K562 (cell line): ENCODE results near the gene C10orf90. TPM values are rescaled to one million over a fixed set of nuclear protein-coding genes. Genes with fewer than 3 reads are reported as not detected.

Experiments used
- ATAC-seq: fragments of 200-7000 bp; cut with Tn5 transposase; 3 replicates; pipeline ENCODE4 v1.9.1; 2020; ENCODE audit warnings: moderate library complexity
- BruUV-seq: library from RNA; stranded (reverse); fragments of 400-500 nt; replicated peaks from 2 replicates; lab custom pipeline; 2021; lab: Mats Ljungman, UMichigan
- CTCF ChIA-PET: fragments of 300-600 bp; formaldehyde crosslinking; extraction: SDS; loops from one replicate; lab custom pipeline; 2021; ENCODE audit warnings: low intra/inter-chr PET ratio; lab: Yijun Ruan, JAX
- POLR2A ChIA-PET: fragments of 300-600, 350-650 bp; sonication (Branson Sonifier 250); formaldehyde crosslinking; extraction: SDS; loops from one replicate; lab custom pipeline; 2021; ENCODE audit warnings: antibody characterized with exemption, inconsistent platforms; lab: Yijun Ruan, JAX
- DNase-seq, 4 experiments: peaks; one replicate each; pipeline versions ENCODE4 v3.0.0 to v3.0.0-alpha.2; 2011 to 2018; ENCODE audit warnings: low spot score in 3 of 4, mixed read lengths in 3 of 4; ENCODE audit errors: extremely low read depth in 1 of 4
- FAIRE-seq: peaks from 2 replicates; lab custom pipeline; 2011; peaks lifted over from hg19 to GRCh38; lab: Jason Lieb, UNC
- H2AFZ ChIP-seq: 2 replicates; pipeline ENCODE4 v1.6.0; 2011; ENCODE audit warnings: low read depth, low read length, control low read depth, inconsistent platforms
- H3K27ac ChIP-seq: fragments of 200-600 bp; 3 replicates; pipeline ENCODE4 v1.8.0; 2011; ENCODE audit warnings: low read depth, mild to moderate bottlenecking, control low read depth, inconsistent platforms, low read length, moderate library complexity, mixed read lengths; ENCODE audit errors: extremely low read depth
- H3K27me3 ChIP-seq, 2 experiments: fragments of 300-600 bp in 1 of 2; 2 replicates in 1 of 2; 3 replicates in 1 of 2; pipeline versions ENCODE4 v1.6.0 to v1.8.0; 2011; ENCODE audit warnings: inconsistent platforms in 2 of 2, low read length in 2 of 2, mild to moderate bottlenecking in 1 of 2, mixed read lengths in 1 of 2, moderate library complexity in 1 of 2; ENCODE audit not compliant: control insufficient read depth in 2 of 2, insufficient read depth in 2 of 2
- H3K36me3 ChIP-seq: fragments of 300-600 bp; 3 replicates; pipeline ENCODE4 v1.8.0; 2011; ENCODE audit warnings: mild to moderate bottlenecking, low read length, inconsistent platforms; ENCODE audit not compliant: control insufficient read depth, insufficient read depth
- H3K4me1 ChIP-seq, 2 experiments: fragments of 200-600 bp in 1 of 2; replicated peaks in 1 of 2; 2 replicates in 1 of 2; 3 replicates in 1 of 2; pipeline versions ENCODE4 v1.5.1 to v1.8.0; 2011; ENCODE audit warnings: inconsistent platforms in 2 of 2, low read length in 2 of 2, mild to moderate bottlenecking in 1 of 2, mixed read lengths in 1 of 2, moderate library complexity in 1 of 2; ENCODE audit not compliant: control insufficient read depth in 2 of 2, insufficient read depth in 2 of 2
- H3K4me2 ChIP-seq: 2 replicates; pipeline ENCODE4 v1.6.1; 2011; ENCODE audit warnings: low read length, control low read depth, inconsistent platforms, mixed read lengths; ENCODE audit not compliant: insufficient read depth
- H3K4me3 ChIP-seq: fragments of 200-600 bp; sonication (generic), shearing (Covaris generic); 2 replicates; pipeline ENCODE4 v1.5.1; 2016; ENCODE audit warnings: control low read depth, inconsistent platforms
- H3K79me2 ChIP-seq: fragments of 200-600 bp; 3 replicates; pipeline ENCODE4 v1.8.0; 2011; ENCODE audit warnings: low read length, inconsistent platforms; ENCODE audit not compliant: control insufficient read depth, insufficient read depth
- H3K9ac ChIP-seq, 2 experiments: 2 replicates each; pipeline versions ENCODE4 v1.6.0 to v1.6.1; 2011; ENCODE audit warnings: low read depth in 2 of 2, low read length in 2 of 2, control low read depth in 1 of 2, inconsistent platforms in 1 of 2, mild to moderate bottlenecking in 1 of 2, mixed read lengths in 1 of 2; ENCODE audit not compliant: insufficient read depth in 1 of 2
- H3K9me1 ChIP-seq: one replicate; pipeline ENCODE4 v1.6.0; 2011; ENCODE audit warnings: inconsistent platforms, mild to moderate bottlenecking, low read length, moderate library complexity; ENCODE audit not compliant: control insufficient read depth, insufficient read depth
- H3K9me3 ChIP-seq: replicated peaks from 2 replicates; pipeline ENCODE4 v1.5.1; 2011; ENCODE audit warnings: low read depth, low read length, inconsistent platforms; ENCODE audit not compliant: control insufficient read depth, insufficient read depth
- H4K20me1 ChIP-seq: replicated peaks from 2 replicates; pipeline ENCODE4 v1.6.1; 2011; ENCODE audit warnings: low read length, inconsistent platforms, mixed read lengths; ENCODE audit not compliant: control insufficient read depth, insufficient read depth
- ATF6 ChIP-seq: sonication (generic); formaldehyde crosslinking; IDR thresholded peaks from 2 replicates; pipeline ENCODE4 v1.4.0; 2020; ENCODE audit warnings: mild to moderate bottlenecking, missing genetic modification reagents
- CHCHD3 ChIP-seq: fragments of 250-450 bp; sonication (Bioruptor Pico); IDR thresholded peaks from 2 replicates; pipeline ENCODE4 v2.1.2; 2022; ENCODE audit warnings: mild to moderate bottlenecking
- E2F1 ChIP-seq: sonication (generic); formaldehyde crosslinking; IDR thresholded peaks from 2 replicates; pipeline ENCODE4 v1.8.1; 2023; ENCODE audit warnings: mild to moderate bottlenecking, missing genetic modification reagents, moderate library complexity
- KDM5B ChIP-seq: fragments of 200-600 bp; sonication (generic); IDR thresholded peaks from 2 replicates; pipeline ENCODE4 v1.6.1; 2012; ENCODE audit warnings: low read depth, mild to moderate bottlenecking, moderate library complexity, low read length, control low read depth, inconsistent platforms; ENCODE audit not compliant: insufficient replicate concordance
- MTA3 ChIP-seq: fragments of 450-650 bp; formaldehyde crosslinking; IDR thresholded peaks from 2 replicates; pipeline ENCODE4 v1.6.1; 2017; ENCODE audit warnings: mild to moderate bottlenecking, borderline replicate concordance
- NFE2 ChIP-seq: IDR thresholded peaks from 2 replicates; pipeline ENCODE4 v1.6.1; 2014; ENCODE audit warnings: antibody characterized with exemption, low read depth
- NR1H2 ChIP-seq: sonication (generic); formaldehyde crosslinking; IDR thresholded peaks from 2 replicates; pipeline ENCODE4 v1.4.0; 2020; ENCODE audit warnings: mild to moderate bottlenecking, missing genetic modification reagents
- NR4A1 ChIP-seq, 2 experiments: fragments of 250-450 bp in 1 of 2; fragments of 450-650 bp in 1 of 2; sonication (Bioruptor Pico) in 1 of 2; IDR thresholded peaks; 2 replicates each; pipeline versions ENCODE4 v1.4.0 to v1.6.1; 2016 to 2020; ENCODE audit warnings: mild to moderate bottlenecking in 2 of 2, missing compliant biosample characterization in 1 of 2, missing genetic modification characterization in 1 of 2, moderate library complexity in 1 of 2
- RBM15 ChIP-seq: fragments of 200-400 bp; formaldehyde crosslinking; IDR thresholded peaks from 2 replicates; pipeline ENCODE4 v1.6.1; 2018; ENCODE audit warnings: mild to moderate bottlenecking, low read length, moderate library complexity; ENCODE audit not compliant: insufficient read depth
- SMAD3 ChIP-seq: fragments of 450-650 bp; formaldehyde crosslinking; conservative IDR thresholded peaks from 2 replicates; pipeline ENCODE4 v1.4.0; 2020; ENCODE audit warnings: mild to moderate bottlenecking
- THAP7 ChIP-seq: fragments of 250-450 bp; sonication (Bioruptor Pico); IDR thresholded peaks from 2 replicates; pipeline ENCODE4 v1.5.0; 2021
- WGBS: fragments of 100-300 bp; shearing (Covaris generic); methylation state at CpG from one replicate; pipeline ENCODE4 v1.1.6; 2016; ENCODE audit warnings: low coverage, mixed read lengths; ENCODE audit not compliant: insufficient coverage; ENCODE audit errors: missing lambda C conversion rate; 5-methylcytosine and 5-hydroxymethylcytosine counted together
- in situ Hi-C: fragments of 300-500 bp; cut with MboI; formaldehyde crosslinking; loops from 4 replicates; pipeline ENCODE4 v1.15.0; 2018; ENCODE audit warnings: inconsistent platforms, mixed read lengths
- intact Hi-C: fragments of 100-400 bp; cut with micrococcal nuclease; formaldehyde crosslinking; loops from 2 replicates; pipeline ENCODE4 v1.14.2; 2022
- polyA plus RNA-seq, 8 experiments: library from polyadenylated mRNA; depleted of rRNA in 4 of 8; stranded (reverse) in 5 of 8; unstranded in 3 of 8; fragments of >200 nt; fragmentation: Nextera tagmentation in 2 of 8; fragmentation: Illumina TruSeq in 1 of 8; extraction: Ambion mirVana in 2 of 8; extraction: Trizol in 1 of 8; gene quantifications; 2 replicates each; pipeline versions ENCODE4 v1.2.1 to v1.2.3, GENCODE V29; 2011 to 2014; ENCODE audit warnings: inconsistent platforms in 1 of 8, missing spikeins in 1 of 8
- total RNA-seq, 7 experiments: library from RNA; depleted of rRNA in 6 of 7; stranded (reverse); fragments of >200 nt in 6 of 7; fragmentation: Illumina TruSeq in 2 of 7; extraction: Trizol in 2 of 7; gene quantifications; 2 replicates each; pipeline versions ENCODE4 v1.2.1 to v1.2.3, GENCODE V29; 2011 to 2021; ENCODE audit warnings: low replicate concordance in 1 of 7

The C10orf90 gene
- total and polyA plus RNA-seq, 9 of the 15 experiments (the other 6 are each of a cell fraction or from before 2014, with no cell fraction given): not detected

- H3K9me3 ChIP-seq: no peaks in the 10 kb centered on the region
- no peak for ATAC-seq
- DNase-seq: no peak
- no peak overlapping the region for H2AFZ ChIP-seq
- BruUV-seq: no TSS peak
- TF ChIP-seq RBM15 (no peak), ATF6 (no peak), MTA3 (no peak), NFE2 (no peak), NR4A1 (CRISPR knock-in tag; IDR thresholded peaks at IDR 0.05) (no peak), NR4A1 (tag; IDR thresholded peaks at IDR 0.05) (no peak), E2F1 (no peak), SMAD3 (CRISPR knock-in tag) (no peak), THAP7 (CRISPR knock-in tag) (no peak), CHCHD3 (CRISPR knock-in tag) (no peak), KDM5B (no peak), NR1H2 (no peak)
- no peaks in the 10 kb centered on the region for H3K79me2 ChIP-seq
- no peak overlapping the region for H3K4me2 ChIP-seq
- no peaks in the 10 kb centered on the region for H3K27me3 ChIP-seq
- in situ Hi-C loops: no loop called here
- H3K4me3 ChIP-seq: no peak overlapping the region
- intact Hi-C loops: no loop called here
- no peaks in the 10 kb centered on the region for H3K4me1 ChIP-seq
- H3K36me3 ChIP-seq: no peaks in the 10 kb centered on the region
- H4K20me1 ChIP-seq: no peaks in the 10 kb centered on the region
- WGBS: 0% methylated on average over 5 of the region's 5 CpGs
- no peak overlapping the region for H3K9ac ChIP-seq
- ChIA-PET CTCF (no interaction called here), POLR2A (no interaction called here)
- H3K27ac ChIP-seq: no peak overlapping the region
- no peak for FAIRE-seq
- H3K9me1 ChIP-seq: no peaks in the 10 kb centered on the region
These were observed 131.9 kb downstream of the C10orf90 start for GRCh38 chr10:126538439-126539135.
